ES-I3 (cell line): ENCODE results near the gene DAP3.
"Not testable (repeated sequence)": the region's sequence is repeated elsewhere in the genome, so short reads cannot be mapped to it uniquely, and the experiment has no call there.

ENCODE experiments used
- H3K36me3 ChIP-seq: 2 replicates; pipeline ENCODE4 v1.6.1; 2013; ENCODE audit warnings: mild to moderate bottlenecking, low read length, control low read depth, moderate library complexity; ENCODE audit not compliant: insufficient read depth
- H3K4me1 ChIP-seq: 2 replicates; pipeline ENCODE4 v1.6.1; 2013; ENCODE audit warnings: mild to moderate bottlenecking, control low read depth, low read length; ENCODE audit not compliant: insufficient read depth
- H3K9ac ChIP-seq: 2 replicates; pipeline ENCODE4 v1.6.1; 2013; ENCODE audit warnings: low read depth, mild to moderate bottlenecking, low read length, moderate library complexity
- H3K9me3 ChIP-seq: 2 replicates; pipeline ENCODE4 v1.6.1; 2013; ENCODE audit warnings: mild to moderate bottlenecking, low read length, moderate library complexity; ENCODE audit not compliant: control insufficient read depth, insufficient read depth

Gene DAP3

GRCh38 chr1:155696524-155696923 is 7.6 kb downstream of the DAP3 start:
- Histone ChIP-seq H3K9me3 (peaks cover 8% of the 10 kb centered on the region), H3K9ac (no peak overlapping the region), H3K36me3 (peaks cover 15% of the 10 kb centered on the region), H3K4me1 (no peaks in the 10 kb centered on the region)

- Histone ChIP-seq H3K4me1 (no peaks in the 10 kb centered on the region), H3K9me3 (peaks cover 7% of the 10 kb centered on the region), H3K36me3 (peaks cover 12% of the 10 kb centered on the region), H3K9ac (no peak overlapping the region)
Measured at GRCh38 chr1:155697046-155697445, 8.2 kb downstream of the DAP3 start.

GRCh38 chr1:155697616-155698015 is 8.7 kb downstream of the DAP3 start:
- not testable (repeated sequence) for H3K9me3 ChIP-seq, H3K4me1 ChIP-seq, H3K9ac ChIP-seq, H3K36me3 ChIP-seq

GRCh38 chr1:155698382-155699038 is 9.6 kb downstream of the DAP3 start:
- no peak overlapping the region for H3K9ac ChIP-seq
- H3K9me3 ChIP-seq, result peaks cover 7% of the 10 kb centered on the region
- no peaks in the 10 kb centered on the region for H3K4me1 ChIP-seq
- peaks cover 4% of the 10 kb centered on the region; the same call in 1 of the 2 replicates for H3K36me3 ChIP-seq

- not testable (repeated sequence) for H3K36me3 ChIP-seq, H3K9ac ChIP-seq, H3K4me1 ChIP-seq, H3K9me3 ChIP-seq
Measured at GRCh38 chr1:155699062-155699461, 10.2 kb downstream of the DAP3 start.

- not testable (repeated sequence) for H3K4me1 ChIP-seq, H3K9me3 ChIP-seq, H3K36me3 ChIP-seq, H3K9ac ChIP-seq
Measured at GRCh38 chr1:155701675-155702074, 12.8 kb downstream of the DAP3 start.

- Histone ChIP-seq H3K9ac (no peak overlapping the region), H3K9me3 (no peaks in the 10 kb centered on the region; the same call in 1 of the 2 replicates), H3K36me3 (peaks cover 4% of the 10 kb centered on the region; the same call in 1 of the 2 replicates), H3K4me1 (no peaks in the 10 kb centered on the region)
Measured at GRCh38 chr1:155703216-155703615, 14.3 kb downstream of the DAP3 start.

- H3K9ac ChIP-seq, H3K9me3 ChIP-seq, H3K4me1 ChIP-seq, H3K36me3 ChIP-seq: not testable (repeated sequence)
Measured at GRCh38 chr1:155704414-155704813, 15.5 kb downstream of the DAP3 start.

- H3K36me3 ChIP-seq, result peaks cover 4% of the 10 kb centered on the region; the same call in 1 of the 2 replicates
- no peaks in the 10 kb centered on the region for H3K9me3 ChIP-seq
- H3K9ac ChIP-seq, result no peak overlapping the region
- no peaks in the 10 kb centered on the region for H3K4me1 ChIP-seq
Measured at GRCh38 chr1:155706139-155706538, 17.2 kb downstream of the DAP3 start.

- Histone ChIP-seq H3K4me1 (no peaks in the 10 kb centered on the region), H3K9ac (no peak overlapping the region), H3K36me3 (peaks cover 4% of the 10 kb centered on the region), H3K9me3 (no peaks in the 10 kb centered on the region)
Measured at GRCh38 chr1:155709391-155709790, 20.5 kb downstream of the DAP3 start.

GRCh38 chr1:155711457-155711856 is 22.6 kb downstream of the DAP3 start:
- not testable (repeated sequence) for H3K9ac ChIP-seq, H3K9me3 ChIP-seq, H3K4me1 ChIP-seq, H3K36me3 ChIP-seq

- H3K9me3 ChIP-seq, H3K4me1 ChIP-seq, H3K9ac ChIP-seq, H3K36me3 ChIP-seq: not testable (repeated sequence)
Measured at GRCh38 chr1:155712636-155713035, 23.7 kb downstream of the DAP3 start.

GRCh38 chr1:155713075-155713474 is 24.2 kb downstream of the DAP3 start:
- peaks cover 6% of the 10 kb centered on the region for H3K36me3 ChIP-seq
- no peak overlapping the region for H3K9ac ChIP-seq
- no peaks in the 10 kb centered on the region for H3K4me1 ChIP-seq
- no peaks in the 10 kb centered on the region for H3K9me3 ChIP-seq

- not testable (repeated sequence) for H3K4me1 ChIP-seq, H3K9ac ChIP-seq, H3K36me3 ChIP-seq, H3K9me3 ChIP-seq
Measured at GRCh38 chr1:155715056-155715455, 26.2 kb downstream of the DAP3 start.

GRCh38 chr1:155715777-155716176 is 26.9 kb downstream of the DAP3 start:
- no peak overlapping the region for H3K9ac ChIP-seq
- no peaks in the 10 kb centered on the region for H3K9me3 ChIP-seq
- H3K36me3 ChIP-seq, result peaks cover 6% of the 10 kb centered on the region
- no peaks in the 10 kb centered on the region for H3K4me1 ChIP-seq

GRCh38 chr1:155717041-155717440 is 28.1 kb downstream of the DAP3 start:
- H3K9ac ChIP-seq, result no peak overlapping the region

More at GRCh38 chr1:155717041-155717440, 28.1 kb downstream of the DAP3 start:
- Histone ChIP-seq H3K9me3 (no peaks in the 10 kb centered on the region), H3K36me3 (peaks cover 6% of the 10 kb centered on the region), H3K4me1 (no peaks in the 10 kb centered on the region)
